Stimulated activated naive CD8-positive, alpha-beta T cell treated with anti-CD3 and anti-CD28 coated beads, Interleukin-15, amount 100 ng/mL, for 72 hours (primary cell): ENCODE measurements around the gene UBE2D3.
"Not testable (repeated sequence)": the region's sequence is repeated elsewhere in the genome, so short reads cannot be mapped to it uniquely, and the experiment has no call there.

Source experiments
- ATAC-seq: fragments of 150-1000 bp; cut with Tn5 transposase; 2 replicates; pipeline ENCODE4 v1.10.0; 2021; ENCODE audit warnings: mild to moderate bottlenecking, moderate library complexity
- DNase-seq, 2 donors: peaks; one replicate each; pipeline ENCODE4 v3.0.0; 2021 to 2022
- H3K27ac Mint-ChIP-seq, 2 donors: one replicate each; pipeline ENCODE4 v1.8.0; 2022; ENCODE audit warnings: mild to moderate bottlenecking in 2 of 2, mixed read lengths in 2 of 2, moderate library complexity in 2 of 2
- H3K27me3 Mint-ChIP-seq: one replicate; pipeline ENCODE4 v1.8.0; 2022; ENCODE audit warnings: mixed read lengths
- H3K4me1 Mint-ChIP-seq: one replicate; pipeline ENCODE4 v1.8.0; 2022; ENCODE audit warnings: mild to moderate bottlenecking, mixed read lengths
- H3K4me3 Mint-ChIP-seq, 2 donors: one replicate each; pipeline ENCODE4 v1.8.0; 2022; ENCODE audit warnings: mild to moderate bottlenecking in 2 of 2, mixed read lengths in 2 of 2, moderate library complexity in 1 of 2
- H3K9me3 Mint-ChIP-seq, 2 donors: one replicate each; pipeline ENCODE4 v1.8.0; 2022; ENCODE audit warnings: mixed read lengths in 2 of 2

The UBE2D3 gene

GRCh38 chr4:102819588-102820365 is 7.6 kb downstream of the UBE2D3 start:
- H3K4me1 Mint-ChIP-seq = peaks cover 84% of the 10 kb centered on the region
- H3K27me3 Mint-ChIP-seq = no peaks in the 10 kb centered on the region
- peak overlapping the region in 1 of 2 donors; percentile 75 for H3K4me3 Mint-ChIP-seq
- DNase-seq (no peak), ATAC-seq (peak; percentile 67)
- peak overlapping the region; percentile 88 to 91 for H3K27ac Mint-ChIP-seq
- H3K9me3 Mint-ChIP-seq = no peaks in the 10 kb centered on the region

DNA sequence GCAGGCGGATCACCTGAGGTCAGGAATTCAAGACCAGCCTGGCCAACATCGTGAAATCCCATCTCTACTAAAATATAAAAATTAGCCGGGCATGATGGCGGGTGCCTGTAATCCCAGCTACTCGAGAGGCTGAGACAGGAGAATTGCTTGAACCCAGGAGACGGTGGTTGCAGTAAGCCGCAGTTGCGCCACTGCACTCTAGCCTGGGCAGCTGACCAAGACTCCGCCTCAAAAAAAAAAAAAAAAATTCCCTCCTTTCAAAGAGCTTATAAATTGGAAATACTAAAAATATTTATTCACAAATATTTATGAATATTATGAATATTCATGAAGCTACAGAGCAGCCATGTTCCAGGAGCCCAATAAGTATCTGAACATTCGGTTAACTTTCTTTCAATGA is 8.3 kb downstream of the UBE2D3 start:
- Mint-ChIP-seq H3K27ac (peak overlapping the region in 1 of 2 donors; percentile 67), H3K4me1 (peaks cover 91% of the 10 kb centered on the region), H3K4me3 (peak overlapping the region; percentile 65 to 75)
- not testable (repeated sequence) for H3K9me3 Mint-ChIP-seq, ATAC-seq, H3K27me3 Mint-ChIP-seq, DNase-seq

GRCh38 chr4:102817613-102818268 is 9.6 kb downstream of the UBE2D3 start:
- Mint-ChIP-seq H3K27me3 (no peaks in the 10 kb centered on the region), H3K4me1 (peaks cover 92% of the 10 kb centered on the region), H3K27ac (peak overlapping the region; percentile 27 to 81), H3K9me3 (no peaks in the 10 kb centered on the region), H3K4me3 (peak overlapping the region; percentile 24 to 75)
- DNase-seq (no peak), ATAC-seq (peak; percentile 21)

GRCh38 chr4:102817021-102817605 is 10.2 kb downstream of the UBE2D3 start:
- Mint-ChIP-seq H3K4me3 (peak overlapping the region; percentile 32 to 75), H3K9me3 (no peaks in the 10 kb centered on the region), H3K27ac (peak overlapping the region; percentile 27 to 81), H3K27me3 (no peaks in the 10 kb centered on the region), H3K4me1 (peaks cover 91% of the 10 kb centered on the region)
- DNase-seq (no peak), ATAC-seq (peak; percentile 69)

GRCh38 chr4:102815981-102816380 is 11.4 kb downstream of the UBE2D3 start:
- peaks cover 91% of the 10 kb centered on the region for H3K4me1 Mint-ChIP-seq
- no peak overlapping the region for H3K27ac Mint-ChIP-seq
- H3K9me3 Mint-ChIP-seq = no peaks in the 10 kb centered on the region
- ATAC-seq (no peak), DNase-seq (no peak)
- H3K4me3 Mint-ChIP-seq = peak overlapping the region in 1 of 2 donors; percentile 14
- H3K27me3 Mint-ChIP-seq = no peaks in the 10 kb centered on the region

DNA sequence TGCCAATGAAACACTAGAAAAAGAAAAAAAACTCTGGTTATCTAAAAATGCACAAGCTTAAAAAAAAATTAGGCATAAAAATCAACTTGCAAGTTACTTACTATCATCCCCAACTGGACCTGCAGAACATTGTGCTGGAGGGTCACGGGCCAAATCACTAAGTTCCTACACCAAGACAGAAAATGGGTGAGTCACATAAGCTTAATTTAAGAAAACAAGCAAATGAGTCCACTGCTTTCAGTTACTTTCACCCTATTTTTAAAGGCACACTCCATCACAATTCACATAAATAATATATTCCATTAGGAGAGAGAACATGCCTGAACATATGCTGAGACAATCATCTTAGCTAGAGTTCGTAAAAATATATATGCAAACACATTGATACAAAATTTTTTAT is 17.7 kb downstream of the UBE2D3 start:
- no peaks in the 10 kb centered on the region for H3K27me3 Mint-ChIP-seq
- no peaks in the 10 kb centered on the region for H3K9me3 Mint-ChIP-seq
- no peak for DNase-seq
- no peak overlapping the region for H3K27ac Mint-ChIP-seq
- peak overlapping the region in 1 of 2 donors; percentile 29 for H3K4me3 Mint-ChIP-seq
- peaks cover 75% of the 10 kb centered on the region for H3K4me1 Mint-ChIP-seq
- ATAC-seq = no peak

DNA sequence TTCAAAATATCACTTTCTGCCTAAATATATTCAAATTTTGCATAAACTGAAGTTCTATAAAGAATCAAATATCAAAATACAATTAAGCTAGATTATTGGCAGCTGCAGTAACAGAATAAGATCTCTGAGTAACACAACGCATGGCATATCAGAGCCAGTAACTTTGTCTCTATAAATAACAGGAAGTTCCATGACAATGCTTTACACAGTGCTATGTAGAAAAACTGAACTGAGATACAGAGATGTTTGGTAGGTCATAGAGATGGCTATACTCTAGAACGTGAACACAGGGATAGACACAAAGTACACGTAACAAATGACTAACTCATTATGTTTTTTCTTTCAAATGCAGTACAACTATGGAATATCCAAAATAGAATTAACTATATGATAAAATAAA is 18.2 kb downstream of the UBE2D3 start:
- H3K27ac Mint-ChIP-seq = peak overlapping the region; percentile 42 to 65
- DNase-seq (no peak), ATAC-seq (no peak)
- no peak overlapping the region for H3K4me3 Mint-ChIP-seq
- no peaks in the 10 kb centered on the region for H3K9me3 Mint-ChIP-seq
- H3K27me3 Mint-ChIP-seq = no peaks in the 10 kb centered on the region
- H3K4me1 Mint-ChIP-seq = peaks cover 70% of the 10 kb centered on the region

- peaks cover 66% of the 10 kb centered on the region for H3K4me1 Mint-ChIP-seq
- no peak overlapping the region for H3K4me3 Mint-ChIP-seq
These were observed 19.3 kb downstream of the UBE2D3 start for GRCh38 chr4:102808009-102808408.

GRCh38 chr4:102807345-102807744 is 20.0 kb downstream of the UBE2D3 start:
- DNase-seq (no peak), ATAC-seq (no peak)
- Mint-ChIP-seq H3K9me3 (no peaks in the 10 kb centered on the region), H3K27me3 (no peaks in the 10 kb centered on the region), H3K4me1 (peaks cover 66% of the 10 kb centered on the region), H3K4me3 (no peak overlapping the region), H3K27ac (no peak overlapping the region)

More at GRCh38 chr4:102808009-102808408, 19.3 kb downstream of the UBE2D3 start:
- DNase-seq (no peak), ATAC-seq (no peak)
- no peak overlapping the region for H3K27ac Mint-ChIP-seq
- H3K9me3 Mint-ChIP-seq = no peaks in the 10 kb centered on the region
- H3K27me3 Mint-ChIP-seq = no peaks in the 10 kb centered on the region

- DNase-seq = no peak
- no peak for ATAC-seq
- no peaks in the 10 kb centered on the region for H3K9me3 Mint-ChIP-seq
- peaks cover 18% of the 10 kb centered on the region for H3K4me1 Mint-ChIP-seq
- H3K4me3 Mint-ChIP-seq = no peak overlapping the region
- no peaks in the 10 kb centered on the region for H3K27me3 Mint-ChIP-seq
- no peak overlapping the region for H3K27ac Mint-ChIP-seq
These were observed 27.5 kb downstream of the UBE2D3 start for GRCh38 chr4:102799816-102800215.

DNA sequence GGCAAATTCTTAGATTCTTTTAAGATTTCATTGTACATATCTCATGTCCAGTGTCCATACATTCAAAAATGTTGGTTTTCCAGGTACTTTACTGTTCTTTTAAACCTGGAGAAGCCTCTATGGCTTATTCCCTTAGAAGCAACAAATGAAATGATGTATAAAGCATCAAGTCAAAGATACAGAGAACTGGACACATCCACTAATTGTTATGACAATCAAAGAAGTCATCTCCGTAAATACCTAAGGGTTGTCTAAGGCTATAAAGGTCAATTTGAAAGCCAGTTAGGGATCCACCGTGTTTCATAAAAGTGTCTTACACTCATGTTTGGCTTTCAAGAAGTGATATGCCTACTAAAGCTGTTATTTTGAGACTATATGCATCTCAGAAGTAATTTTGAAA is 32.4 kb downstream of the UBE2D3 start:
- Mint-ChIP-seq H3K27me3 (no peaks in the 10 kb centered on the region), H3K4me1 (peaks cover 9% of the 10 kb centered on the region), H3K4me3 (no peak overlapping the region), H3K9me3 (no peaks in the 10 kb centered on the region), H3K27ac (no peak overlapping the region)
- ATAC-seq = no peak
- no peak for DNase-seq

DNA sequence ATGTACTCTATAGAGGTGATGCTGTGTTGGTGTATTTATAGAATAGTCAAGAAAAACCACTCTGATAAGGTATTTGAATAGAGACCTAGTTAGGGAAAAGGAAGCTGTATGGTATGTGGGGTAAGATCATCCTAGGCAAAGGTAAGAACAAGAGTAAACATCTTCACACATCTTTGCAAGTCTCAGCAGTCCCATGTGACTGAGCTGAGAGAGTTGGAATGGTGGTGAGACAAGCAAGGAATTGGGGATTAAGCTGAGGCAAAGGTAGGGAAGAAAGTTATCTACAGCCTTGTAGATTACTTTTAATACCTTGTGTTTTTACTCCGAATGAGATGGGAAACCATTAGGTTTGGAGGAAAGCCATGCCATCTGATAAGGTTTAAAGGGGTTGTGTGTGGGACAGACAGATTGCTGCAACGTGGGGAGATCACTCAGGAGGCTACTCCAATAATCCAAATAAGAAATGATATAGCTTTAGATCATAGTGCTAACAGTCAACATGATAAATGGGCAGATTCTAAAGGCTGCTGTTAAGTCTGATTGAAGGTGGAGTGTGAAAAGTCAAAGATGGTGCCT is 34.9 kb downstream of the UBE2D3 start:
- no peak for DNase-seq
- Mint-ChIP-seq H3K27me3 (no peaks in the 10 kb centered on the region), H3K9me3 (no peaks in the 10 kb centered on the region), H3K27ac (no peak overlapping the region), H3K4me3 (no peak overlapping the region), H3K4me1 (peaks cover 15% of the 10 kb centered on the region)
- no peak for ATAC-seq

DNA sequence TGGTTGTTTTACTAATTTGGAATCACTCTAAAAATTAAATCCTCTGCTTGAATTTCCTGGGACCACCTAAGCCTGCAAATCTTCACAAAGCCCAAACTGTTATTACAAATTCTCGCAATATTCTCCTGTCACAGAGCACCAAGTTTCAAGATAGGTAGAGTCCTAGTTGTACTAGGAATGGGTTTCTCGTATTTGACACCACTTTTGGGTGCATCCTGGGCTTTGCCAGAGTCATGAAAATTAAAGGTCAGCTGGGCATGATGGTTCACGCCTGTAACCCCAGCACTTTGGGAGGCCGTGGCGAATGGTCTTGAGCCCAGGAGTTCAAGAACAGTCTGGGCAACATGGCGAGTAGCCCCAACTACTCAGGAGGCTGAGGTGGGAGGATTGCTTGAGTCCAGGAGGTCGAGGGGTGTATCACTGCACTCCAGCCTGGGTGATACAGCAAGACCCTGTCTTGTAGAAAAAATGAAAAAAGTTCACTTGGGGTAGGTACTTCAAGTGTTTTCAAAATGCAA is 36.0 kb downstream of the UBE2D3 start:
- no peak overlapping the region for H3K4me3 Mint-ChIP-seq

DNA sequence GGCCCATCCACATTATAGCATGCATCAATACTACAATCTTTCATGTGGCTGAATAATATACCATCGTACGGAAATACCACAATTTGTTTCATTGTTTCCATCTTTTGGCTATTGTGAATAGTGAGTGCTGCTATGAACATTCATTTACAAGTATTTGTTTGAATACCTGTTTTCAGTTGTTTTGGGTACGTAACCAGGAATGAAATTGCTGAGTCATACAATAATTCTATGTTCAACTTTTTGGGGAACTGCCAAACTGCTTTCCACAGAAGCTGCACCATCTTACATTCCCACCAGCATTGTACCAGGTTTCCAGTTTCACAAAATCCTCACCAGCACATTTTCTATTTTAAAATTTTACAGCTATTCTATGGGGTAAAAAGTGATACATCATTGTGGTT is 38.0 kb downstream of the UBE2D3 start:
- Mint-ChIP-seq H3K27me3 (no peaks in the 10 kb centered on the region), H3K9me3 (no peaks in the 10 kb centered on the region), H3K27ac (peak overlapping the region in 1 of 2 donors; percentile 87), H3K4me1 (peaks cover 18% of the 10 kb centered on the region), H3K4me3 (no peak overlapping the region)
- no peak for DNase-seq
- ATAC-seq = peak; percentile 64

More for the DNA sequence above, 36.0 kb downstream of the UBE2D3 start:
- Mint-ChIP-seq H3K27ac (peak overlapping the region in 1 of 2 donors; percentile 61), H3K27me3 (no peaks in the 10 kb centered on the region), H3K9me3 (no peaks in the 10 kb centered on the region), H3K4me1 (peaks cover 18% of the 10 kb centered on the region)
- DNase-seq (no peak), ATAC-seq (no peak)

GRCh38 chr4:102787944-102788343 is 39.4 kb downstream of the UBE2D3 start:
- H3K27ac Mint-ChIP-seq = peak overlapping the region; percentile 87 to 89
- DNase-seq = no peak
- H3K4me3 Mint-ChIP-seq = no peak overlapping the region
- no peak for ATAC-seq
- H3K4me1 Mint-ChIP-seq = peaks cover 18% of the 10 kb centered on the region
- no peaks in the 10 kb centered on the region for H3K27me3 Mint-ChIP-seq
- no peaks in the 10 kb centered on the region for H3K9me3 Mint-ChIP-seq
